GM19324 (cell line): ENCODE data around the gene GALNT2.

Source experiments
- ATAC-seq: cut with Tn5 transposase; IDR thresholded peaks from one replicate; pipeline ENCODE4 v1.9.1; 2021; ENCODE audit warnings: mild to moderate bottlenecking, moderate library complexity; ENCODE audit not compliant: unreplicated experiment, low FRiP score

The GALNT2 gene

GRCh38 chr1:230219174-230220067 lies 152.4 kb downstream of the GALNT2 start:
- ATAC-seq = no peak

- ATAC-seq = no peak
Measured at GRCh38 chr1:230220478-230220877, 153.4 kb downstream of the GALNT2 start.

DNA sequence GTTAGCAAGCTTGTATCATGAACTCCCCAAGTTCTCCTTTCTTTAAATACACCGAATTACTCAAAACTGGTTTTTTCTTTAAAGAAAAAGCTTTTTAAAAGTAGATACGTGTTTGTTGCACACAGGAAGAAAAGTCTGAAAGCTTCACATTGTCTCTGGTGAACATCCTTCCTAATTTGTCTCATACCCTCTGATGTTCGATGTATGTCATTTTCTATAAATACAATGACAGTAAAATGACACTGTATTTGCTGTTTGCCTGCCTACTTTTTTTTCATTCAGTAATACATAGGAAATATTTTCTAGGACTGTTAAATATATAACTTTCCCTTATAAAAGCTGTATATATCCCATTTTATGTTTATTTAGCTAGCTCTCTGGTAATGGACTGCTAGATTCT lies 153.9 kb downstream of the GALNT2 start:
- no peak for ATAC-seq

DNA sequence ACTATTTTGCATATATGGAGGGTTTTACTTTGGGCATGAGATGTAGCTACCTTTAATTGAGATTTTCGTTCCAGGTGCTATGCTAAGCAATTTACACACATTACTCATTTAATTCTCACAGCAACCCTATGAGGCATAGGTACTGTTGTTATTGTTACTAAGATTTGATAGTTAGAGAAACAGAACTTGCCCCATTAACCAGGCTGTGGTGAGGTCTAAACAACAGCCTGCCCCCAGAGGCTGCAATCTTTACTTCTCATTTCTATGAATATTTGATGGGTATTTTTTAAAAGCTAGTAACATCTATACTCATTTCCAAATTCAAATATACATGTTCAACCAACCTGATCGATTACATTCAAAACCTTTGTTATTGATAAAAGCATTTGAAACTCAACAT lies 155.6 kb downstream of the GALNT2 start:
- no peak for ATAC-seq

DNA sequence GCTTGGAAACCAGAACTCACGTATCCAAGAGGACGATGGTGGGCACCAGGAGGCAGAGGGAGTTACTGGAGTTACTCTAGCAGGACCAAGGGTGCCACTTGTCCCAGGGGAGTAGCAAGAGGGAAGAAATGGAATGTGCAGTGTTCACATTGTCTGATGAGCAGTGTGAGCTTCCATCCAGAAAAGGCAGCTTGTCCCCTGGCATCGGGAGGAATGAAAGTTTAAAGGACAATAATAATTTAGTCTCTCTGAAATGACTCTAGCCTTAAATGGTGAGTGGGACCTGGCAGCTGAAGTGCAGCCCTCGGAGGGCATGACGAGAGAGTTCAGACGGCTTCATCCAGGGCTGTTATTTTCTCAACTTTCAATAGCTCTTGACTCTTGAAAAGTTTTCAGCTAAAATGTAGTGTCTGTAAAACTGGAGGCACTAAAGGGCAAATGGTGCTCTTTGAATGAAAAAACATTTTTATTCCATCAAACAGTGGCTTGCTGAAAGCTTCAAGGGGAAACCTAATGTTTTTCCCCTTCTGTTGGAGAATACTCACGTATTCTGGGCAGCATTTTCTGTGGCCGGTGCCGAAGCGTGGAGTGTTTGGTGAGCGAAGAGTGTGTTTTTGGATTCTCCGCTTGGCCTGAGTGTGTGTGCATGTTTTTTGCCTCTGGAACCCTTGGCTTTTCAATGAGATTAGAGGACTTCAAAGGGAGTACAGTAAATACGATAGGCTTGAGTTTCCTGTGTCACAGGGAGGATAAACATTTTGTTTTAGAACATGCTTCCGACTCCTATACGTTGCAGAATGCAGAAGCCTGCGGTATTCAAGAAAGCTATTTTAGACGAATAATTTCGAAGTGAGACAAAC lies 157.3 kb downstream of the GALNT2 start:
- ATAC-seq = no peak

DNA sequence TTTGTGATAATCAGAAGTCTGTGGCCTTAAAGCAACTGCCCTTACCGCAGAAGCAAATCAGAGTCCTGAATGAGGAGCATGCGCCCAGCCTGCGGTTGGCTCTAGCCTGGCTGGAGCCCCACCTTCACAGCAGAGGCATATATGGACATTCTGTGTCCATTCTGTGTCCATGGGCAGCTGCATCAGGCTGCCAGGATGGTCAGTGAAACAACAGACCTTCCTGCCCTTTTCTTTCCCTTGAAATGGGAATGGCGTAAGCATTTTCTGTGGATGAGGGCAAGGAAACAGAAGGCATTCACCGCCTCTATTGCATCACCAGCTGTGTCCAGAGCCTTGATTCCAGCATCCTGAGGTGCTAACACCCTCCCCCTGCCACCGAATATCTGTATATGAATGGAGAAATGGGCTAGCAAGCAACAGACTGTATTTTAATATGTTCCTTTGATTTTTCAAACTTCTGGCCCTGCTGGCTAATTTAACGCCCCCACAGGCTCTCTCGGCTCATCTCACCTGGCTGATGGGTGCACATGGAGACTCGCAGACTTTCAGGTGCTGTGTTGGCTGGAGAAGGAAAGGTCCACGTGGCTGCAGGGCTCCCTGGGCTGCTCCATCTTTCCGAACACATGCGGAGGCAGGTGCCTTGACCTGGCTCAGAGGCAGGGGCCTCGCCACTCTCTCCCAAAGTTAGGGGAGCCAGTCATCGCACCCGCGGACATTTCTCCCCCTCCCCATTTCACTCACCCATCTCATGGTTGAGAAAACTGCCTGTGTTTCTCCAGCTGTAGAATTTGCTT lies 159.2 kb downstream of the GALNT2 start:
- ATAC-seq = no peak

DNA sequence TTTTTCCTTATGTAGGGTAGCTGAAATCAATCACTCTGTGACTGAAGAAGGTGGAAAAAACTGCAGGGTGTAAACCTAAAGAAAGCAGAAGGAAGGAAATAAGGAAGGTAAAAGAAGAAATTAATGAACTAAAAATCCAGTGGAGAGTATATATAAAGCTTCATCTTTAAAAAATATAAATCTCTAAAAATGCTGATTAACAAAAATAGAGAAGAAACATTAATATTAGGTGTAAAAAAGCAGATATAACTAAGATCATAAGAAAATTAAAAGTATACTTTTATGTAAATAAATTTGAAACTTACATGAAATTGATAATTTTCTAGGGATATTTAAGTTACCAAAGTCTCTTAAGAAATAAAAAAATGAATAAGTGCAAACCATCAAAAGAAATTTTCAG lies 159.8 kb downstream of the GALNT2 start:
- ATAC-seq = no peak

- ATAC-seq = no peak
Measured at GRCh38 chr1:230228236-230228897, 161.3 kb downstream of the GALNT2 start.

DNA sequence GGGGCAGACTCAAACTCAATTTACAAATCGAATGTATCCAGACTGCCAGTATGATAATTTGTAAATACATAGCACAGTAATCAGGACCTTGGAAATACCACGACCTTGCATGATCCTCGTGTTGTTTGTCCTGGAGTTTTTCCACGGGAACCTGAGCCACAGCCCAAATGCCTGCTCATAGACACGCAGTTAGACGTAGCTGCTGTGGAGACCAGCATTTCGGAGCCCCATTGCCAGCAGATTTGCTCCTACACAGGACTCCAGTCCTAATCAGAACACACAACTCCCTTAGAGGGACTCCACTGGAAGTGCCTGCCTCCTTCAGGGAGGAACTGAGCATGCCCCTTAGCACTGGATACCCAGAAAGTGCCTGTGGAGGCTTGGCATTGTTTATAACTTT lies 163.2 kb downstream of the GALNT2 start:
- ATAC-seq = no peak

DNA sequence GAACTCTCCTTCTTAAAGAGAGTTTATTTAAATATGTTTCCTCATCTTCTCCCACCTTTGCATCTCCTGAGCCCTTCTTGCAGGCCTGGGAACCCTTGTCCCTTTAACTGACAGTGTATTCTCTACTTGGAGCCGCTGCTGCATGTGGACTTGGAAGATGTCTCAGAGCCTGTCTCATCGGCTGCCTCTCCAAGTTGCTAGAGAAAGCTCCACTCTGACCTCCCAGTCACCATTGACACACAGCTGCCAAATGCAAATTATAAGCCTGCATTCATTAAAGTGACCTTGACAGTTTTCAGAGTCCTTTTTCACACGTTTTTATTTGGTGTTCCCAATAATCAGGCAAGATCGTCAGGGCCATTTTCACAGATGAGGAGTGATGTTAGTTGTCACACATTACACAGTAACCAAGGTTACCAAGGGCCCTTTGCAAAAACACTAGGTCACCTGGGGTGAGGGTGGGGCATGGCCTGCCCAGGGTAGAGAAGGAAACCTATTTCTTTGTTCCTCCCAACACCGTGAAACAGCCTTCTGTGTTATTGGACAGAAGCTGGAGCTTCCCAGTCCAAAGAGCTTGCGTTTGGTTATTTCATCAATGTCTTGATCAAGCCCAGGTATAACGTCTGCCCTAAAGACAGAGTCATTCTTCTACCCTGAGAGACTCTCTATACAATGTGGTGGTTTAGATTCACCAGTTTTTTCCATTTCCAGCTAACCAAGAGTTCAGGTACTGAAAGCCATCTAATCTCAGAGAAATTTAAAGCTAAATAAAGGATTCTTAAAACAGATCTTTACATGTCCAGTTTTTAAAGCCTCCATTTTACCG lies 164.1 kb downstream of the GALNT2 start:
- no peak for ATAC-seq

DNA sequence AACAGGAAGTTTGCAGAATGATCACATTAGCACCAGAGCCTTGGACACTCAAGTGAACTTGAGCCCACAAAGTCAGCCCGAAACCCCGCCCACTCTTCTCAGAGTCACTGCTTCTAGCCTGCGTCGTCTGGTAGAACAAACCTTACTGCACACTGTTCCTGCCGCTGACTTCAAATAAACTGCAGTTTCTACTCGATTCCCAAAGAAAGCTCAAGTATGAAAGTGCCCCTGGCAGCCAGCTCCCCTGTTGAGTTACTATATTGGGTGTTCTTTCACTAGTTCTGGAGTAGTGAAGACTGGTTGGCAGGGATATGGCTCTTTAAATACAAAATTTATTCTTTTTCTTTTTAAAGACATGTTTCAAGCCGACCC lies 164.7 kb downstream of the GALNT2 start:
- ATAC-seq = no peak

GRCh38 chr1:230232371-230232771 lies 165.3 kb downstream of the GALNT2 start:
- no peak for ATAC-seq

GRCh38 chr1:230233786-230234185 lies 166.7 kb downstream of the GALNT2 start:
- no peak for ATAC-seq

GRCh38 chr1:230235876-230236275 lies 168.8 kb downstream of the GALNT2 start:
- ATAC-seq = no peak

DNA sequence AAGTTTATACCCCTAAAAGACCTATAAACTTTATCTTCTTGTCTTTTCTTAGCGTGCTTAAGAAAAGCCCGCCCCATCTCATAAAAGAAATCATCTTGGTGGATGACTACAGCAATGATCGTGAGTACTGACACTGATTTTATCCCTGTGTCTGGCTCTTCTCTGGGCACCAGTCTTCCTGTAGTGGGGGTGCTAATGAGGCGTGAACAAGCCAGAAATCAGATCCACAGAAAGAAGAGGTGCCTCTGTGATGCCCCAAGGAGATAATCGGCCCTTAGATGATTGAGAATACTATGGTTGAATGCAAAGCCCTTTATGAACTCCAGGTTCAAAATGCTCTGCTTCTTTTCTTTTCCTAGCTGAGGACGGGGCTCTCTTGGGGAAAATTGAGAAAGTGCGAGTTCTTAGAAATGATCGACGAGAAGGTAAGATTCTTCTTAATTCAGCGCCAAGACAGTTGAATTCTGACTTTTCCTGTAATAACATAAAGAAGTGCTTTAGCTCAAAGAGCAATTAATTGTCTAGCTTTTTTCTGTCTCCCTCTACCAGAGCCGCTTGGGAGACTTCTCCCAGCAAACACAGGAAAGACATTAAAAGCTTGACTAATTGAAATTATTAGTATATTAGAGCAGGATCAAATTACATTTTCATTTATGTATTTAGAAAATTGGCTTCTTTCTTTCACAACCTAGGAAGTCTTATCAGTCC lies 169.4 kb downstream of the GALNT2 start:
- no peak for ATAC-seq

- ATAC-seq = no peak
Measured at GRCh38 chr1:230237009-230237370, 170.0 kb downstream of the GALNT2 start.

- no peak for ATAC-seq
Measured at GRCh38 chr1:230237805-230238204, 170.8 kb downstream of the GALNT2 start.

DNA sequence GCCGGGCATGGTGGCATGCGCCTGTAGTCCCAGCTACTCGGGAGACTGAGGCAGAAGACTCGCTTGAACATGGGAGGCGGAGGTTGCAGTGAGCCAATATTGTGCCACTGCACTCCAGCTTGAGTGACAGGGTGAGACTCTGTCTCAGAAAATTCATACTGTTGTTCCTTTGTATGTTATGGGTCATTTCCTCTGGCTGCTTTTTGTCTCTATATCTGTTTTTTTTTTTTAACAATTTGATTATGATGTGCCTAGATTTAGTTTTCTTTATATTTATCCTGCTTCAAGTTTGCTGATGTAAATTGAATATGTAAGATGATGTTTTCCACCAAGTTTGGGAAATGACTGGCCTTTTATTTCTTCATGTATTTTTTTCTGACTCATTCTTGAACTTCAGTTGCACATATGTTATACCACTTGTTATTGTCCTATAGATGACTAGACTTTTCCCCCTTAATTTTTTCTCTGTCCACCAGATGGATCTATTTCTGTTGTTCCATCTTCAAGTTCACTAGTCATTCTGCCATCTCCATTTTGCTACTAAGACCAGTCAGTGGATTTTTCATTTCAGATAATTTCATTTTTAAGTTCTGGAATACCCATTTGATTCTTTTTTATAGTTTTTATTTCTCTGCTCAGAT lies 173.5 kb downstream of the GALNT2 start:
- ATAC-seq = no peak
